Dedifferentiated amniotic fluid mesenchymal stem cell (primary cell): ENCODE data around the gene RIN3.

Experiments
- DNase-seq: peaks from one replicate; pipeline ENCODE4 v3.0.0-alpha.2; 2016; ENCODE audit errors: extremely low spot score

The RIN3 gene, protein sequence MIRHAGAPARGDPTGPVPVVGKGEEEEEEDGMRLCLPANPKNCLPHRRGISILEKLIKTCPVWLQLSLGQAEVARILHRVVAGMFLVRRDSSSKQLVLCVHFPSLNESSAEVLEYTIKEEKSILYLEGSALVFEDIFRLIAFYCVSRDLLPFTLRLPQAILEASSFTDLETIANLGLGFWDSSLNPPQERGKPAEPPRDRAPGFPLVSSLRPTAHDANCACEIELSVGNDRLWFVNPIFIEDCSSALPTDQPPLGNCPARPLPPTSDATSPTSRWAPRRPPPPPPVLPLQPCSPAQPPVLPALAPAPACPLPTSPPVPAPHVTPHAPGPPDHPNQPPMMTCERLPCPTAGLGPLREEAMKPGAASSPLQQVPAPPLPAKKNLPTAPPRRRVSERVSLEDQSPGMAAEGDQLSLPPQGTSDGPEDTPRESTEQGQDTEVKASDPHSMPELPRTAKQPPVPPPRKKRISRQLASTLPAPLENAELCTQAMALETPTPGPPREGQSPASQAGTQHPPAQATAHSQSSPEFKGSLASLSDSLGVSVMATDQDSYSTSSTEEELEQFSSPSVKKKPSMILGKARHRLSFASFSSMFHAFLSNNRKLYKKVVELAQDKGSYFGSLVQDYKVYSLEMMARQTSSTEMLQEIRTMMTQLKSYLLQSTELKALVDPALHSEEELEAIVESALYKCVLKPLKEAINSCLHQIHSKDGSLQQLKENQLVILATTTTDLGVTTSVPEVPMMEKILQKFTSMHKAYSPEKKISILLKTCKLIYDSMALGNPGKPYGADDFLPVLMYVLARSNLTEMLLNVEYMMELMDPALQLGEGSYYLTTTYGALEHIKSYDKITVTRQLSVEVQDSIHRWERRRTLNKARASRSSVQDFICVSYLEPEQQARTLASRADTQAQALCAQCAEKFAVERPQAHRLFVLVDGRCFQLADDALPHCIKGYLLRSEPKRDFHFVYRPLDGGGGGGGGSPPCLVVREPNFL

DNA sequence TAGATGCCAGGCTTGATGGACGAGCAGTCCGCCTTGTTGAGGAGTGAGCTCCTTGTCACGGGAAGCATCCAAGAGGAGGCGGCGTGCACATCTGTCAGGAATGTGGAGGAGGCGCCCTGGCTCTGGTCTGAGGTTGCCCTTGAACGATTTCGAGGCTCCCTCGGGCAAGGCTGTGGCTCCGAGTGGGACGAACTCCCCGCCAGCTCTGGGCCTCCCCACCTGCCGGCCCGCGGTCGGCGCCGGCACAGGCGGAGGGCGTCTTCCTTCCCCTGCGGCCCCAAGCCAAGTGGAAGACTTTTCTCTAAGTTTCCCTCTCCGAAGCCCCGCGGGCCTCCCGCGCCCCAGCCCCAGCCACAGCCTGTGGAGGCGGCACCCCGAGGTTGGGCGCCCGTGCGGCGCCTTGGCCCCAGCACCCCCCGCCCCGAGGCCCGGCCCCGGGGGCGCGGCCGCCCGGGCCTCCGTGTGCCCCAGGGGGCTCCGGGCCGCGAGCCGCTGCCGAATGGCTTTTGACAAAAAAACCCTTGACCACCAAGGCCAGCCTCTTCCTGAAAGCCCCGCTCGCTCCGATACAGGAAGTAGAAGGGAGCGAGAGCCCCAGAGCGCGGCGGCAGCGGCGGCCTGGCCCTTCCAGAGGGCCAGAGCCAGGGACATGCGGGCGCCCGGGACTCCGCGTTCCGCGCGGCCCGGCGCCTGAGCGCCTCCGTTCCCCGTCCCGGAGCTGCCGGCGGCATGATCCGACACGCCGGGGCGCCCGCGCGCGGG, at the start of gene RIN3:
RIN3 (plus strand) TSS at position 578 of the 762 bp plus-strand sequence; CDS start at position 730, 152 bp downstream.
- DNase-seq, result peak; percentile 27

DNA sequence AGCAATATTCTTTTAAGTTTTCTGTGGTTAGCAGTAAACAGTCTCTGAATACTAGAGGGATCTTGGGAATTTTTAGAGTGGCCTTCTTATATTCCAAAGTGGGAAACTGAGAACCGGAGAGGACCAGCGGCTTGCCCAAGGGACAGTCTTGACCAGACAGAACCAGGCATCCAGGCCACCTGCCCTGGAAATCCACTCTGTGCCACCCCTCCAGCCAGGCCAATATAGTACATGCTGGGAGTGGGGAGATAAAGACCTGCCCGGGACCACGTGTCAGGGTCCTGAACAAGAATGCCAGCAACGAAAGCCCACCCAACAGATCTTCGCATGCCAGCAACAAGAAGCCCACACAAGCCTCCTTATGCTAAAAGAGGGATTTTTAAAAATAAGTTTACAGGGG, 49.4 kb upstream of the RIN3 start:
- no peak for DNase-seq

DNA sequence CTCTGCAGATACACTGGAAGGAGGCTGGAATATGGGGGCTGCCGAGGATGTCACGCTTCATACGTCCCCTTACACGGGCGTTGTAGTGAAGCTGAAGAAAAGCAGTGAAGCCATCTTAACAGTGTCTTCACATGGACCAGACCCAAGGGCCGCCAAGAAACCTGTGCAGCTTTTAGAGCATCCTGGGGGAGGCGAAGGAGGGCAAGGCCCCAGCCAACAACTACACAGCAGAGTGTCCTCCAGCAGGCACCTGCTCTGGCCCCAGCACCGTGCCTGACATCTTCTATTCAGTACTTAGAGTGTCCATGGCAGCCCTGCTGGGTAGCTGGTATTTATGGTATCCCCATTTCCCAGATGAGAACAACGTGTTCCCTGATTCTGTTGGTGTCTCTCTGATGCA, 48.9 kb upstream of the RIN3 start:
- no peak for DNase-seq

DNA sequence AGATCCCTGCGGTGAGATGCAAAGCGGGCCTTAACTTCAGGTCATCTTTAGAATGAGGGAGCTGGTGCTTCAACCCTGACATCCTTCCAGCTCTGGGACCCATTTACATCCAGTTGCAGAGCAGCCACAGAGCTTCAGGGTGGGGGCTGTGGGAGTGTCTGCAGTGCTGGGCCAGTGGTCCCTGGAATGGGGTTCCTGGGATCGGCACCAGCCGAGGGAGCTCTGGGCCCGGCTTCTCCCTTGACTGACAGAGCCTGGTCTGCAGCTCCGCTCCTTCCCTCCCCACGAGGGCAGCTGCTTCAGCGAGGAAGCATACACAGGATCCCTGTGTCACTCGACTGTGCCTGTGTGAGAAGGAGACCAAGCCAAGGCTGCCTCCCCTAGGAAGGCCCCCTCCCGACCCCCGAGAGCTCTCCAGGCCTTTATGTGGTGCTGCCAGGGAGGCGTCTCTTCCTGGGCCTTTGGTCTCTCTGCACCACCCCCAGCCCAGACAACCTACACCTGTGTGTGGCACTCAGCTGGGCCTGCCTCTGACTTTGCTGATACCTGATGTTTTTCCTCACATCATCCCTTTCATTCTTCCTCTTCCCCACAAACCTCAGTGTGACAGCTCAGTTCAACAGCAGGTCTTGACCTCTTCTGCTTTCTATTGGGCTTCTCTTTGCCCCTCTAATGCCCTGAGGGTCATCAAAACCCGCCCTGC, 48.1 kb upstream of the RIN3 start:
- DNase-seq, result no peak

DNA sequence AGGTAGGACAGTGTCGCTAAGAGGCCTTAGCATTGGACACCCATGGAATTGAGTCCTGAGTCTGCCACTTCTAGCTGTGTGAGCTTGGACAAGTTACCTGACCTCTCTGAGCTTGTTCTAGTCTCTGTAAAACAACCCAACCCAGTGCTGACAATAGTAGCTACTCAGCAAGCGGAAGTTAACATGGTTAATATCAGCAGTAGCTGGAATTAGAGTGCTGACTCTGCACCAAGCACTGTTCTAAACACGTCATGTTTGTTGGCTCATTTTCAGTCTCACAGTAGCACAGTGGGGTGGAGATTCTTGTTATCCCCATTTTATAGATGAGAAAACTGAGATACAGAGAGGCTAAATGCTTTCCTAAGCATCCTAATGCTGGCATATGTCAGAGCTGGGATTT, 47.5 kb upstream of the RIN3 start:
- DNase-seq, result no peak

DNA sequence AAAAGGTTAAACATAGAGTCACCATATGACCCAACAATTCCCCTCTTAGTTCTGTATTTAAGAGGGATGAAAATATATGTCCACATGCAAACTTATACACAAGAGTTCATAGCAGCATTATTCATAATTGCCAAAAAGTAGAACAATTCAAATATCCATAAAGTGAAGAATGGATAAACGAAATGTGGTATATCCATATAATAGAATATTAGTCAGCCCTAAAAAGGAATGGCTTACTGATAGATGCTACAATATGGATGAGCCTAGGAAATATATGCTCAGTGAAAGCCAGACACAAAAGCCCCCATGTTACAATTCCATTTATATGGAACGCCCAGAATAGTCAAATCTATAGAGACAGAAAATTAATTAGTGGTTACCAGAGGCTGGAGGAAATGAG, 44.1 kb upstream of the RIN3 start:
- DNase-seq, result no peak

DNA sequence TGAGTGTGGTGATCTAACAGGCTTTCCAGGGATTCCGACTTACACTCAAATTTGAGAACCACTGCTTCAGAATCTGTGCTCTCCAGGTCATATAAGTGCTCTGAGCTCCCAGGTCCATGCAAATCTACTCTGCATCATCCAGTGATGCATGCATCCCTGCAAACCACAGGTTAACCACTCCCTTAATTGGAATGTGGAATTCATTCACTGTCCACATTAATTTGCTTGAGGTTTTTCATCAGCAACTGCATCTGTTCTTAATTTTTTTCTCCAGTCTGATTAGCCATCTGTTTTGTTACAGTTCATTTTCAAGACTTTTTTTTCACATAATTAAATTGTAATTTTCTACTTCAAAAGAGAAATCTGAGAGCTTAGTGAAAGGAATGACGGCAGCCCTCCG, 43.4 kb upstream of the RIN3 start:
- DNase-seq, result peak; percentile 80

DNA sequence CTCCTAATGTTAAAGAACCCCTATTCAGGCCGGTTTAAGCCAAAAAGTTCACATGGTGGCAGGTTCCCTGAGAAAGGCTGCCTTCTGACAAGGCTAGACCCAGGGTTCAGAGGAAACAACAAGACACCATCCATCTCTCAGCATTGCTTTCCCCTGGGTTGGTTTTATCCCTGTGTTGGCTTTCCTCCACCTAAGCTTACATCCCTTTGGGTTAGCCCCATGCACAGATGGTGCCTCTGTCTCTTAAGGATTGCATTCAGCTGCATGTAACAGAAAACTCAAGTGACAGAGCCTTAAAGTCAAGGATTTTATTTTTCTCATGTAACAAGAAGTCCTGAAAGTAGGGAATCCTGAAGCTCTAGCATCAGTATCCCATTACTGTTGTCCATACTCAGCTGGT, 42.8 kb upstream of the RIN3 start:
- no peak for DNase-seq

DNA sequence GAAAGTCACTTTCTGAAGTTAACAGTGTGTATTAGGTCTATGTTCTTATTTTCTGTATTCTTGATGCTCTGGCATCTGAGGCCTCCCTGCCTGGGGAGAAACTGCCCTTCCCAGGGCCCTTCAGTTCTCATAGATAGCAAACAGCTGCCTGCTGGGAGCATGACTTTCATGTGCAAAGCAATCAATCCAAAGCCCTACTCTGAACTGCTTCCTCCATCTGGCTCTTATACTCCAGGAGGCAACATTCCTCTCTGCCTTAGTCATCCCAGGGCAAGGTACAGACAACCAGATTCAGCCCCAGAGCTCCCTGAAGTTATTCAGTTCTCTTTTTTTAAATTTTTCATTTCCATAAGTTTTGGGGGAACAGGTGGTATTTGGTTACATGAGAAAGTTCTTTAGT, 41.7 kb upstream of the RIN3 start:
- DNase-seq, result no peak

DNA sequence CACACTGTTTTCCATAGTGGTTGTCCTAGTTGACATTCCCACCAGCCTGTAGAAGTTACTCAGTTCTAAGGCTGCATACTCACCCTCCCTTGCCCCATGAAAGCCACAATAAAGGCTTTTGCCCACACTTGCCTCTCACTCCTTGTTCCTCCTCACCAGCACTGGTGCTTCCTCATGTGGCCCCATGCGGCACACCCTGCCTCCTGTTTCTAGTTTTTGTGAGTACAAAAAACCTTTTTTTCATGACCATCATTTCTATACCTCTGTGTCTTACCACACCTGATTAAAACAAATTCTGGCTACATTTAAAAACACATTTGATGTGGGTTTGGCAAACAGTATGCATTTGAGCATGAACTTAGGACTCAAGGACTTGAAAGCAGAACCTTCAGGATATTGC, 40.7 kb upstream of the RIN3 start:
- no peak for DNase-seq

DNA sequence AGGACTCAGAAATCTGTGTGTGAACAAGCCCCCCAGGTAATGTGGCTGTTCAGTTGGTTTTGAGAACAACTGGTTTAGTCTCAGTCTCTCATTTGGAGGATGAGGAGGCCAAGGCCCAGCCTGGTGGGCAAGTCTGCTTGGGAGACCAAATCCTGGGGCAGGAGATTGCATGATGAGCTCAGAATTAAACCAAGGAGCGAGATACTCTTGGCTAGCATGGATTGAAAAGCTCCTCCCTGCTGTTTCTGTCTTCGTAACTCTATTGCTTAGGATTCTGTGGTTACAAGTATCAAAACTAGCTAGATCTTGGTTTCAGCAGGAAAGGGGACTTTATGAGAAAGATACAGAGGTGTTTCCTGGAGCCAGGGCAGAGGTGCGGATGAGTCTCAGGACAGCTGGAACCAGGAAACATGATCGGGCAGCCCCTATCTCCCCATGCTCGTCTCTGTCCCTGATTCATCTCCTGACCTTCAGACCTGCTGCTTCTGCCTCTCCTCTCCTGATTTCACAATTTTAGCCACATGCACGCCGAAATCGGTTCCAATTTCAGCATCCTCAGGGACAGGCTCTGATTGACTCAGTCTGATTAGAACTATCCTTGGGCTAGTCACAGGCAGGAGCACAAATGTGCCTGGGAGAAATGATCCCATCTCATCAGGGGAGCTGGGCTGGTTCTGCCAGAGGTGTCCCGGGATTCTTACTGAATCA, 40.2 kb upstream of the RIN3 start:
- DNase-seq, result no peak

DNA sequence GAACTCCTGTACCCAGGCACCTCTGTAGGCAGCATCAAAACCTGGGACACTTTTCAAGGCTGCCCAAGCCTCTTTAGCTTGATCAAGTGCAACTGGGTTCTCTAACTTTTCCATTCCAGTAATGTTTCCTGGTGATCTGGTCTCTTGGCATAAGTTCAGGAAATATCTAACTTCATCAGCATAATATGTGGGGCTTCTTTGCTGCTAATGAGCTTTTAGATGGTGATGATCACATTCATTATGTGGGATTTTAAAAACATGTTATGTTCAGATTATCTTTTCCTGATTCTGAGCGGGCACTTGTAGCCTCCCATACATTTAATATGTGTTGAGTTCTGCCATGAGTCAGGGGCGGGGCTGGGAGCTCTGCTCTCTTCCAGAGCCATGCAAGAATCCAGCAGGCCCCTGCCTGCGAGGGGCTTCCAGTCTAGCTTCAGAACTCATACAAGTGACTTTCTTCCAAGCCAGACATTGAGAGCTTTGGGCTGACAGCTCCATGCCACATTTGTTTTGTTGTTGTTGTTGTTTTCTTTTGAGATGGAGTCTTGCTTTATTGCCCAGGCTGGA, 39.5 kb upstream of the RIN3 start:
- DNase-seq, result no peak

DNA sequence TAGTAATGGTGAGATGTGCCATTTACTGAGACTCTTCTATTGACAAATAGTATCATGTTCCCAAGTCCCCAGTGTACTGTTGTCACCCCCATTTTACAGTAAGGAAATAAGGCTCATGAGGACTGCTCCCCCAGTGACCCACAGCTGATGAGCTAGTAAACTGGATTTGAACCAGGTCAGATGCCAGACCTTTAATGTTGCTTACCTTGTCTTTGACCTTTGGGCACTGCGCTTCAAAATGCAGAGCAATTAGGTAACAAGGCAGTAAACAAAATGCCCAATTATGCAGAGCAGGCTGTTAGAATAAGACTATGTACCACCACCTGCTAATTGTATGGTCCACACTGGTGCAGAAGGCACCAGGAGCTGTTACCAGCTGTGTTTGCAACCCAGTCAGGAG, 38.5 kb upstream of the RIN3 start:
- no peak for DNase-seq

DNA sequence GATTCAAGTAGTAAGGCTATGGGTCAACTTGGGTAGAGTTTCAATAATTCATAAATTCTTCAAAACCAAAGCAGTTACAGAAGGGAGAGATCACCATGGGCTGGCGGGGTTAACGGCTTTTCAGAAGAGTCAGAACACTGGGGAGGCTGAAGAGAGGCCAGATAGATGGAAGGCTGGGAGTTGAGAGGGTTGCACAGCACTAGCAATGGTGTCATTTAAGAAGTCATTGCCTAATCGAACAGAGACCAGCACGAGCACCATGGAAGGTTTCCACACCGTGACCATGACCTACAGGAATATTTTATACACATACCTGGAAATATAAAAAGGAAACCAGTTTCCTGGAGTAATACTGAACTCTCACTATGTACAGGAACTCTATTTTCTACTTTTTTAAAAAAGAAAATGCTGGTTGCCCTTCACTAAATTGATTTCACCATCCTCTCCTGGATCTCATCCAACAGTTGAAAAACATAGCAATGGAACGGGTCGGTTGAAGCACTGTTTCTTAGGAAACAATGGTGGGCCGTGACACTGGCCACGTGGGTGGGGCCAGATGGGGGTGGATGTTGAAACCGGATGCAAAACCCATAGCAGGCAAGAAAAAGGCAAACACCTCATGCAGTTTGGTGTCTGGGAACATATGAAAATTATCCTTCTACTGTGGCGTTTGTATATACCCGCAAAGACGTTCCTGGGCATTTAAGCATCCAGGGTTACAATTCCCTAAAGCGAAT, 38.0 kb upstream of the RIN3 start:
- no peak for DNase-seq

DNA sequence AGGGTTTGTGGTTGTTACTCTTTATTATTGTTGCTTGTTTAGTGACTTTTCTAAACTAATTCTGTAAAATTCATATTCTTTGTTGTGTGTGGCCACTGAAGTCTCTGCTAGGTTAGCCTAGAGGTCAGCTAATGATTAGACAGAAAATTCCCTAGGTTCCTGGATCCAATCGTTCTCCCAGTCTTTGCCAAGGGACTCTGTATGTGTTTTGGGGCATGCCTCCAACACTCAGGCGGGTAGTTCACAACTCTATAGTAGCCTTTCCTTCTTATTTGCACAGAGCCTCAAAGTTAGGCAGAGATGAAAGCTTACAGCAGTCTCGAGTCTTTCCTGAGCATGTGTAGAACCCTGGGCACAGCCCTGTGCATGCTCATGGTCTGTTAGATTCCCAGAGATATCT, 32.7 kb upstream of the RIN3 start:
- DNase-seq, result no peak

DNA sequence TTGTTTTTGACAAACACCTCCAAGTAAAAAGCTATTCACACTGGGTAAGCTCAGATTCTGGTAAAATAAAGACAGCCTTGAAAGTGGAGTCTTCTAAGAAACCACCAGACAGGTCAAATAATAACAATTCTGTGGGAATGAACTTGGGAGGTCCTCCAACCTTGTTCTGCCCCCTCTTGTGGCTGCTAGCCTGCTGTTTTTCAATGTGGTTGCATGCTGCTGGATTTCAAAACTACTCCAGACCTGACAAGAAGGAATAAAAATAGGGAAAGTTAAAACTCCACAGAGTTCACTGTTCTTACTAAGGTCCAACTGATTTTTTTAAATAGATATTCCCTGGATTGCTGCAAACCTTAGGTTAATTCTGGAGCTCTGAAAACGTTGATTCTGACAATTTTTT, 32.2 kb upstream of the RIN3 start:
- no peak for DNase-seq

DNA sequence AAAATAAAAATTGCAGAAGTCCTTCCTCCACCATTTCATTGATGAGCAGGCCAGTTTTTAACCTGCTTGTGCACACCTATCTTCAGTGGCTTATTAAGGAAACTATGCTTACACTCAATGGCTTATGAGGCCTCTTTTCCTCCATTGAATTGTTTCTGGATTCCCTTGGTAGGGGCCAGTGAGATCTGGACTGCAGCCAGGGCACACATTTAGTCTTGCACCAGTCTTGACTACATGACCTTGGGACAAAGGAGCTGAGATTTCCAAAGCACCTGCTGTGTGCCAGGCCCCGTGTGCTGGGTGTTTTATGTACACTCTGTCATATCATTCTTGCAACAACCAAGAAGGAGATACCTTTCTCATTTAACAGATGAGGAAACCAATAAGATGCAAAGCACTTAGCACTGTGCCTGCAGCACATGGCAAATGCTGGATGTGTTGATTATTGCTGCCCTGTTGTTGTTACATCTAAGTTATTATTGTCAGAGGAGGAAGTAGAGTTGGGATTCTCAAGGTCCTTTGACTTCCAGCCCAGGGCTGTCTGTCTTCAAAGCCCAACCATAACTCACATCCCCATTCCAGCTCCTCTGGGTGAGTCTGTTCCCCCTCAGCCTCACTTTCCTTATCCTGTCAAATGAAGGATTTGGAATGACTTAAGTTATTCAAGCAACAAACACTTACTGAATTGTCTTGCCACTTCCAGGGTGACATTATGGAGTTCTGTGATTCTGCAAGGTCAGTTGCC, 31.6 kb upstream of the RIN3 start:
- DNase-seq, result no peak

DNA sequence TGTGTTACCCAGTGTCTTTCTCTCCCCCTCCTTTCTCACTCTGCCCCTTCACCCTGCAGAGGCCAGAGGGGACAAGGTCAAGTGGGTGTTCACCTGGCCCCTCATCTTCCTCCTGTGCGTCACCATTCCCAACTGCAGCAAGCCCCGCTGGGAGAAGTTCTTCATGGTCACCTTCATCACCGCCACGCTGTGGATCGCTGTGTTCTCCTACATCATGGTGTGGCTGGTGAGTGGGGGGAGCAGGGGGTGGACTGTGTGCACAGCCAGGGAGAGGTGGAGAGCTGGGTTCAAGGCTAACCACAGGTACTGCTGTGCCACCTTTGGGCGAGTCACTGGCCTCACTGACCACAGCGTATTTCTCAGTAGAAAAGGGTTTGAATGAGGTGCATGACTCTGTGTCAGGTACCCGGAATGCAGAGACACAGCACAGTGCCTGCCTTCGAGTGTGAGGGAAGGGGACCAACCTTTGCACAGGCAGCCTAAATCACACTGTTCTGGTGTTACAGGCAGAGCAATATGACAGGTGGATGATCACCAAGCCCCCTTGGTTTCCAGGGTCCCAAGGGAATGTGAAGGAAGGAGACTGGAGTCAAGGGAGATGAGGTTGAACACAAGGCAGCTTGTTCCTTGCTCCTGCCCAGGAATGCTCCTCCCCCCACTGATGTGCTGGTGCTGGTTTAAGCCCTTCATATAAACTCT, 30.8 kb upstream of the RIN3 start:
- no peak for DNase-seq
